Ascending aorta (tissue), 2 donors: Measurements from ENCODE around the gene OR2V2. TPM values are rescaled to one million over a fixed set of nuclear protein-coding genes. Genes with fewer than 3 reads are reported as not detected.

Experiments used
- DNase-seq, 2 donors: peaks; one replicate each; pipeline ENCODE4 v3.0.0-alpha.2; 2019; ENCODE audit warnings: low spot score in 2 of 2
- H3K27ac ChIP-seq, 2 donors: fragments of 200-600 bp; sonication (generic); one replicate each; pipeline ENCODE4 v1.5.1; 2016 to 2017; ENCODE audit warnings: mild to moderate bottlenecking in 1 of 2
- H3K27me3 ChIP-seq: fragments of 200-600 bp; sonication (generic); one replicate; pipeline ENCODE4 v1.5.1; 2017
- H3K36me3 ChIP-seq, 2 donors: fragments of 200-600 bp; sonication (generic); one replicate each; pipeline ENCODE4 v1.5.1; 2016
- H3K4me1 ChIP-seq, 2 donors: fragments of 200-600 bp; sonication (generic); one replicate each; pipeline ENCODE4 v1.5.1; 2016 to 2017; ENCODE audit warnings: mild to moderate bottlenecking in 1 of 2
- H3K4me3 ChIP-seq, 2 donors: fragments of 200-600 bp; sonication (generic); one replicate each; pipeline ENCODE4 v1.5.1; 2016 to 2017; ENCODE audit warnings: mild to moderate bottlenecking in 1 of 2
- H3K9me3 ChIP-seq, 2 donors: fragments of 200-600 bp; sonication (generic); one replicate each; pipeline ENCODE4 v1.5.1; 2016
- CTCF ChIP-seq, 3 experiments: fragments of 200-600 bp in 2 of 3; fragments of 450-650 bp in 1 of 3; sonication (generic) in 2 of 3; IDR thresholded peaks; one replicate each; pipeline ENCODE4 v1.5.1; 2016 to 2019; ENCODE audit warnings: antibody characterized with exemption in 3 of 3, mild to moderate bottlenecking in 1 of 3, moderate library complexity in 1 of 3
- intact Hi-C: fragments of 100-400 bp; cut with DNase I; formaldehyde crosslinking; loops from one replicate; pipeline ENCODE4 v1.15.1; 2023
- total RNA-seq: library from RNA; depleted of rRNA; stranded (reverse); fragments of >200 nt; gene quantifications from one replicate; pipeline ENCODE4 v1.1.0, GENCODE V29; 2016

The OR2V2 gene
- total RNA-seq, 1 donor from 2014 or later, result not detected

GRCh38 chr5:181151146-181151545, 3.8 kb downstream of the OR2V2 start:
- no peak for DNase-seq
- Histone ChIP-seq H3K4me1 (no peaks in the 10 kb centered on the region), H3K9me3 (no peaks in the 10 kb centered on the region), H3K36me3 (no peaks in the 10 kb centered on the region), H3K27ac (no peak overlapping the region), H3K4me3 (no peak overlapping the region), H3K27me3 (no peaks in the 10 kb centered on the region)
- intact Hi-C loops, result no loop called here
- no peak for TF ChIP-seq CTCF (IDR thresholded peaks at IDR 0.05)

- intact Hi-C loops, result no loop called here
- TF ChIP-seq CTCF (IDR thresholded peaks at IDR 0.05), result no peak
Observed at GRCh38 chr5:181152406-181152805, 5.0 kb downstream of the OR2V2 start.

GRCh38 chr5:181153814-181154213, 6.4 kb downstream of the OR2V2 start:
- intact Hi-C loops, result no loop called here
- Histone ChIP-seq H3K27ac (no peak overlapping the region), H3K27me3 (no peaks in the 10 kb centered on the region), H3K4me3 (no peak overlapping the region), H3K36me3 (no peaks in the 10 kb centered on the region), H3K9me3 (no peaks in the 10 kb centered on the region), H3K4me1 (no peaks in the 10 kb centered on the region)
- no peak for DNase-seq
- TF ChIP-seq CTCF (IDR thresholded peaks at IDR 0.05), result no peak

More at GRCh38 chr5:181152406-181152805, 5.0 kb downstream of the OR2V2 start:
- H3K36me3 ChIP-seq, result no peaks in the 10 kb centered on the region
- H3K4me3 ChIP-seq, result no peak overlapping the region
- H3K27ac ChIP-seq, result no peak overlapping the region
- H3K9me3 ChIP-seq, result no peaks in the 10 kb centered on the region
- DNase-seq, result no peak
- H3K27me3 ChIP-seq, result no peaks in the 10 kb centered on the region
- no peaks in the 10 kb centered on the region for H3K4me1 ChIP-seq

GRCh38 chr5:181156758-181157157, 9.4 kb downstream of the OR2V2 start:
- intact Hi-C loops, result no loop called here
- Histone ChIP-seq H3K27me3 (no peaks in the 10 kb centered on the region), H3K36me3 (no peaks in the 10 kb centered on the region), H3K4me3 (no peak overlapping the region), H3K9me3 (no peaks in the 10 kb centered on the region), H3K27ac (no peak overlapping the region), H3K4me1 (peaks cover 0 to 3% of the 10 kb centered on the region in 2 donors)
- no peak for DNase-seq
- TF ChIP-seq CTCF (IDR thresholded peaks at IDR 0.05), result no peak

- no peak for TF ChIP-seq CTCF (IDR thresholded peaks at IDR 0.05)
- Histone ChIP-seq H3K27me3 (no peaks in the 10 kb centered on the region), H3K36me3 (no peaks in the 10 kb centered on the region), H3K4me1 (peaks cover 0 to 3% of the 10 kb centered on the region in 2 donors), H3K9me3 (no peaks in the 10 kb centered on the region), H3K4me3 (no peak overlapping the region), H3K27ac (no peak overlapping the region)
- DNase-seq, result no peak
- intact Hi-C loops, result loop anchor here (1.0 kb wide), 2 partner anchors 25 to 375 kb away; no protein-coding TSS in a partner anchor
Observed at GRCh38 chr5:181158869-181159268, 11.5 kb downstream of the OR2V2 start.
